Uterus (tissue), 4 donors: ENCODE data around the gene RPL21. TPM values are rescaled to one million over a fixed set of nuclear protein-coding genes. Genes with fewer than 3 reads are reported as not detected.

Experiments used
- DNase-seq, 2 donors: peaks; one replicate each; pipeline ENCODE4 v3.0.0-alpha.2; 2019 to 2020
- H3K27ac ChIP-seq, 2 donors: fragments of 200-600 bp; sonication (generic); 1 replicate in 1 of 2; 2 replicates in 1 of 2; pipeline ENCODE4 v1.5.1; 2016 to 2018
- H3K27me3 ChIP-seq, 2 donors: fragments of 200-600 bp; sonication (generic); one replicate each; pipeline ENCODE4 v1.5.1; 2018 to 2019; ENCODE audit warnings: control low read depth in 1 of 2
- H3K36me3 ChIP-seq, 2 donors: fragments of 200-600 bp; sonication (generic); one replicate each; pipeline ENCODE4 v1.5.1; 2019; ENCODE audit warnings: control low read depth in 1 of 2
- H3K4me1 ChIP-seq, 2 donors: fragments of 200-600 bp; sonication (generic); one replicate each; pipeline ENCODE4 v1.5.1; 2018 to 2019; ENCODE audit warnings: control low read depth in 1 of 2
- H3K4me3 ChIP-seq, 2 donors: fragments of 200-600 bp; sonication (generic); 1 replicate in 1 of 2; 2 replicates in 1 of 2; pipeline ENCODE4 v1.5.1; 2018 to 2019; ENCODE audit warnings: mild to moderate bottlenecking in 1 of 2
- H3K9me3 ChIP-seq, 2 donors: fragments of 200-600 bp; sonication (generic); one replicate each; pipeline ENCODE4 v1.5.1; 2019; ENCODE audit warnings: control low read depth in 1 of 2
- POLR2A ChIP-seq, 2 donors: fragments of 450-650 bp; IDR thresholded peaks; one replicate each; pipeline ENCODE4 v1.6.1; 2016; ENCODE audit warnings: antibody characterized with exemption in 2 of 2, mild to moderate bottlenecking in 1 of 2, moderate library complexity in 1 of 2
- intact Hi-C: fragments of 100-400 bp; cut with DNase I; formaldehyde crosslinking; loops from one replicate; pipeline ENCODE4 v1.15.1; 2023; ENCODE audit warnings: low total_unique reads
- total RNA-seq, 4 donors: library from RNA; depleted of rRNA in 3 of 4; stranded (reverse); fragments of >200 nt in 3 of 4; gene quantifications; one replicate each; pipeline versions ENCODE4 v1.1.0 to v1.2.4, GENCODE V29; 2014 to 2023
- TF ChIP-seq, protein P1 (sequence below), 4 experiments: fragments of 200-600 bp in 2 of 4; fragments of 450-650 bp in 2 of 4; sonication (generic) in 2 of 4; IDR thresholded peaks; one replicate each; pipeline ENCODE4 v1.5.1; 2016 to 2019; ENCODE audit warnings: antibody characterized with exemption in 4 of 4, mild to moderate bottlenecking in 2 of 4, moderate library complexity in 1 of 4
- donor health status: DM: yes; HTN: yes; CAD: no.

RPL21 gene
- total RNA-seq, 4 donors from 2014 or later, result 816 to 2,598 (median 1,942) TPM

DNA sequence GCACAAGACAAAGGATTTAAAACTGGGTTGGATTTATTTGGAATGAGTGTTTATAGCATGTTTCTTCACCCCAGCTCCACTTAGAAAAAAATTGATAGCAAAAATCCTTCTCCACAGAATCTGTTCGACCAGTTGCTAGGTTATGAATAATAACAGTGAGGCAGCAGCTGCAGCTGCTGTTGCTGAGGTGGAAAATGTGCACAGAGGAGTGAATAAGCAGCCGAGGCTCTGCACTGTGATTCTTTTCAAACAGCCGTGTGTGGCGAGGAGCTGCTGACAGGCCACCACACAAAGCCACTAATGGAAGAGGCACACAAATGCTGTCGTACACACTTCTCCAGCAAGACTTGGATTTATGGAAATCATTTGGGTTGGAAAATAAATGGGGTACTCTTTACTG lies 12.8 kb downstream of the RPL21 start:
- no peaks in the 10 kb centered on the region for H3K36me3 ChIP-seq
- H3K4me3 ChIP-seq, result no peak overlapping the region
- no peaks in the 10 kb centered on the region for H3K9me3 ChIP-seq
- no peak for TF ChIP-seq POLR2A (IDR thresholded peaks at IDR 0.05)
- TF ChIP-seq, protein P1, sequence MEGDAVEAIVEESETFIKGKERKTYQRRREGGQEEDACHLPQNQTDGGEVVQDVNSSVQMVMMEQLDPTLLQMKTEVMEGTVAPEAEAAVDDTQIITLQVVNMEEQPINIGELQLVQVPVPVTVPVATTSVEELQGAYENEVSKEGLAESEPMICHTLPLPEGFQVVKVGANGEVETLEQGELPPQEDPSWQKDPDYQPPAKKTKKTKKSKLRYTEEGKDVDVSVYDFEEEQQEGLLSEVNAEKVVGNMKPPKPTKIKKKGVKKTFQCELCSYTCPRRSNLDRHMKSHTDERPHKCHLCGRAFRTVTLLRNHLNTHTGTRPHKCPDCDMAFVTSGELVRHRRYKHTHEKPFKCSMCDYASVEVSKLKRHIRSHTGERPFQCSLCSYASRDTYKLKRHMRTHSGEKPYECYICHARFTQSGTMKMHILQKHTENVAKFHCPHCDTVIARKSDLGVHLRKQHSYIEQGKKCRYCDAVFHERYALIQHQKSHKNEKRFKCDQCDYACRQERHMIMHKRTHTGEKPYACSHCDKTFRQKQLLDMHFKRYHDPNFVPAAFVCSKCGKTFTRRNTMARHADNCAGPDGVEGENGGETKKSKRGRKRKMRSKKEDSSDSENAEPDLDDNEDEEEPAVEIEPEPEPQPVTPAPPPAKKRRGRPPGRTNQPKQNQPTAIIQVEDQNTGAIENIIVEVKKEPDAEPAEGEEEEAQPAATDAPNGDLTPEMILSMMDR (IDR thresholded peaks at IDR 0.05), result no peak
- no peak overlapping the region for H3K27ac ChIP-seq
- H3K4me1 ChIP-seq, result no peaks in the 10 kb centered on the region
- intact Hi-C loops, result no loop called here
- DNase-seq, result no peak
- no peaks in the 10 kb centered on the region for H3K27me3 ChIP-seq

DNA sequence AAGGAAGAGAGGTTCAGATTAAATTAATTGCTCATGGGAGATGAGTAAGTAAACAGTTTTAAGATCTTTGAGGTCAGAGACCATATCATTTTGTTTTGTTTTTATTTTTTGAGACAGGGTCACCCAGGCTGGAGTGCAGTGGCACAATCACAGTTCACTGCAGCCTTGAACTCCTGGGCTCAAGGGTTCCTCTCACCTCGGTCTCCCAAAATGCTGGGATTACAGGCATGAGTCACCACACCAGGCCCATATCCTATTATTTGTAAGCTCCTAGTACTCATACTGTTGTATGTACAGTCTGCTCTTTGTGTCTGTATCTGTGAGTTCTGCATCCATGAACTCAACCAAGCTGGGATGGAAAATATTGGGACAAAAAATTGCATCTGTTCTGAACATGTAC lies 13.3 kb downstream of the RPL21 start:
- no peak overlapping the region for H3K4me3 ChIP-seq
- intact Hi-C loops, result no loop called here
- no peaks in the 10 kb centered on the region for H3K9me3 ChIP-seq
- DNase-seq, result no peak
- TF ChIP-seq, protein P1 (IDR thresholded peaks at IDR 0.05), result no peak
- TF ChIP-seq POLR2A (IDR thresholded peaks at IDR 0.05), result no peak
- no peaks in the 10 kb centered on the region for H3K36me3 ChIP-seq
- no peak overlapping the region for H3K27ac ChIP-seq
- H3K27me3 ChIP-seq, result no peaks in the 10 kb centered on the region
- no peaks in the 10 kb centered on the region for H3K4me1 ChIP-seq

DNA sequence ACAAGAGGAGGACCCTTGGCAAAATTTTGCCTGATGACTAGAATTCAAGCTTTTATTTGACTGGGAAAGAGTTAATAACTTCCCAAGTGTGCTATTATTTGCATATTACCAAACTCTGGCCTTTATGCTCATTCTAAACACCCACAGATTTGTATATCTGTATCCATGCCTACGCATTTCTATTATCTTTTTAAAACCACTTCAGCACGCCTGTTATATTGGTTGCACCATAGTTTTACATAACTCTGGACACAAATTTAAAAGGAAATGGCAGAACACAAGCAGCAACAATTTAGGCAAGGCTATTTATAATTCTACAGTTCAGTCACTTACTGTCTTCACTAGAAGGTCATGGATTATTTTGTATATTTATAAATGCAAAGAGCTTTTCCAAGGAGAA lies 15.6 kb downstream of the RPL21 start:
- Histone ChIP-seq H3K27ac (no peak overlapping the region), H3K36me3 (no peaks in the 10 kb centered on the region), H3K9me3 (no peaks in the 10 kb centered on the region), H3K4me3 (no peak overlapping the region), H3K4me1 (peaks cover 0 to 8% of the 10 kb centered on the region in 2 donors), H3K27me3 (no peaks in the 10 kb centered on the region)
- intact Hi-C loops, result no loop called here
- DNase-seq, result no peak
- TF ChIP-seq, protein P1 (IDR thresholded peaks at IDR 0.05), result no peak
- no peak for TF ChIP-seq POLR2A (IDR thresholded peaks at IDR 0.05)

DNA sequence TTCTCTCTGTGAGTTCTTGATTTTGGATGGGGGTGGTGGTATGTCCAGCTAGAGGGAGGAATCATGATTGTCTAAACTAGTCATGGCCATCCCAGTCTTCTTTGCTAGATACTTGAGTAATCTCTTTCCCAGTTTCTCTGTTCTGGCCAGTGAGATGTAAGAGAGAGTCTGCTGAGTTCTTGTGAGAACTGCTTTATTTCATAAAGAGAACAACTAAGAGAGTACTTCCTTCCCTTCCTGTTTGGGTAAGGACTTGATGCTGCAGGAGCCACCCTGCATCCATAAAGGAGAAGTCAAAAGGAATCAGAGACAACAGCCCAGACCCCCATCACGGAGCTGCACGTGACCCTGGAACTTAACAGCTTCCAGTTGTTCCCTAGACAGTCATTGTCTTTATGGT lies 16.2 kb downstream of the RPL21 start:
- H3K9me3 ChIP-seq, result no peaks in the 10 kb centered on the region
- intact Hi-C loops, result no loop called here
- no peak overlapping the region for H3K4me3 ChIP-seq
- TF ChIP-seq, protein P1 (IDR thresholded peaks at IDR 0.05), result no peak
- TF ChIP-seq POLR2A (IDR thresholded peaks at IDR 0.05), result no peak
- no peaks in the 10 kb centered on the region for H3K36me3 ChIP-seq
- H3K27ac ChIP-seq, result no peak overlapping the region
- H3K4me1 ChIP-seq, result peaks cover 0 to 8% of the 10 kb centered on the region in 2 donors
- DNase-seq, result no peak
- H3K27me3 ChIP-seq, result no peaks in the 10 kb centered on the region

DNA sequence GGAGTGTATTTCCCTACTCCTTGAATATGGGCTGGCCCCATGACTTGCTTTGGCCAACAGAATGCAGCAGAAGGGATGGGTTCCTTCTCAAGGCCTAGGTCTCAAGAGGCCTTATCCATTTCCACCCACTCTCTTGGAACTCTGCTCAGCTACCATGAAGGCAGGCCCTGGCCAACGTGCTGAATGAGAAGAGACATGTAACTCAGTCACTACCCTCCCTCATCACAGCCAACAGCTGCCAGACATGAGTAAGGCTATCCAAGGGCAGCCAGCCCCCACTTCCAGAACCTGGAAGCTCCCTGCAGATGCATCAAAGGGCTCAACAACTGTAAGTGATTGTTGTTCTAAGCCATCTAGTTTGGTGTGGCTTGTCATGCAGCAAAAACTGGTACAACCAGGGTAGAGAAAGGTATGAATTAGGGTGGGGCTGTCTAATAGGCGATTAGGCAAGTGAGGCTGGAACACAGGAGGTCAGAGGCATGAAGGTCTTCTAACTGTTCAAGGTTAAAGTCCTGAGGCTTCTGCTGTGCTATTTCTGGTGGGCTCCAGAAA lies 17.8 kb downstream of the RPL21 start:
- intact Hi-C loops, result no loop called here
- H3K4me1 ChIP-seq, result peaks cover 0 to 8% of the 10 kb centered on the region in 2 donors

More for the DNA sequence above, 17.8 kb downstream of the RPL21 start:
- TF ChIP-seq POLR2A (IDR thresholded peaks at IDR 0.05), result no peak
- TF ChIP-seq, protein P1 (IDR thresholded peaks at IDR 0.05), result no peak
- H3K27me3 ChIP-seq, result no peaks in the 10 kb centered on the region
- DNase-seq, result no peak
- H3K9me3 ChIP-seq, result no peaks in the 10 kb centered on the region
- no peaks in the 10 kb centered on the region for H3K36me3 ChIP-seq
- H3K27ac ChIP-seq, result no peak overlapping the region
- no peak overlapping the region for H3K4me3 ChIP-seq
